Amniotic epithelial cell (primary cell): ENCODE measurements around the gene RRBP1.

Source experiments
- DNase-seq: peaks from one replicate; pipeline ENCODE4 v3.0.0-alpha.2; 2010; ENCODE audit warnings: low read depth

The RRBP1 gene

DNA sequence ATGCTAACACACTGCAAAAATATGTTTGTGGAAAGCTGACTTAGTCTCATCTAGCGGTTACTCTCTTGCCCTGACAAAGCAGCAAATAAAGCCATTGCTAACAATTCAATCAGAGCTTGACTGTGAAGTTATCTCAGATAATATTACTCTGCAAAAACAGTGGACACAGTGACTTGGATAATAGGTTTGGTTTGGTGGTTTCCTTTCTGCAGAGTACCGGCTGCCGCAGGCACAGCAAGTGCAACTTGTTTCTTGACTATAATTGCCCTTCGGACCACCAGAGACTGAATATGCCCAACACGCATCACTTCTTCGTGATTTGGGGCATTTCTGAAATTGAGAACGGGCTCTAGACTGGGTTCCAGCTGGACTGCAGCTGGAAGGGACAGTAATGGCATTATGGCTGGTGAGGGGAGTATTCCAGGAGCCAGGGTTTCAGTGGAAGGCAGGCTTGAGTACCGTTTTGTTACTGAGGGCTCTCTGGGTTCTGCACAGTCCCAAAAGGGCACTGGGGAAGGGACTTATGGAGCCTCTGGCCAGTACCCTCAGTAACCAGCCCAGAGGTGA, 72.1 kb downstream of the RRBP1 start:
- no peak for DNase-seq

DNA sequence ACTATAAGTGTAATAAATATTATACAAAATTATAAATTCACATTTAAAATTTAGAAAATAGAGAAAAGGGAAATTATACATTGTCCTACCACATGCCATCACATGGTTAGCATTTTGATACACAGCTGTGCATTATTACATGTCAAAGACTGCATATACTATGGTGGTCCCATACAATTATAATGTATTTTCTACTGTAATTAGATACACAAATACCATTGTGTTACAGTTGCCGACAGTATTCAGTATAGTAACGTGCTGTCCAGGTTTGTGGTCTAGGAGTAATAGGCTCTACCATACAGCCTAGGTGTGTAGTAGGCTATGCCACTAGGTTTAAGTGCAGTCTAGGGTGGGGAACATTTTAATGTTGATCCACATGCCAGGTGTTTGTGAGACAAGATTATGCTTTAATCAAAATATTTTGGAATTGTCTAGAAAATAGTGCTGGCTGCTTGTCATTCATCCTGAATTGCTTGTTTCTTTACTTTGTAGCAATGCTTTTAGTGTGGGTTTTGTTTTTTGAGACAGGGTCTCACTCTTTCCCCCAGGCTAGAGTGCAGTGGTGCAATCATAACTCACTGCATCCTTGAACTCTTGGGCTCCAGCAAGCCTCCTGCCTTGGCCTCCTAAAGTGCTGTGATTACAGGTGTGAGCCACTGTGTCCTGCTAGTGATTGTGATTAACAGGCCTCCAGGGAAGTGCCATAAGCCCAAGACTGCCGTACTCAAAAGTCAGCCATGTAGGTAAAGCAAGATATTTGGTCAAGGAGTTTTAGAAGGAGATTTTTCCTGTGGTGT, 73.1 kb downstream of the RRBP1 start:
- DNase-seq, result no peak

- no peak for DNase-seq
These were observed 76.0 kb downstream of the RRBP1 start for GRCh38 chr20:17606001-17606400.

- no peak for DNase-seq
These were observed 76.8 kb downstream of the RRBP1 start for GRCh38 chr20:17605131-17605660.

- DNase-seq, result no peak
These were observed 79.5 kb downstream of the RRBP1 start for GRCh38 chr20:17602493-17602892.

DNA sequence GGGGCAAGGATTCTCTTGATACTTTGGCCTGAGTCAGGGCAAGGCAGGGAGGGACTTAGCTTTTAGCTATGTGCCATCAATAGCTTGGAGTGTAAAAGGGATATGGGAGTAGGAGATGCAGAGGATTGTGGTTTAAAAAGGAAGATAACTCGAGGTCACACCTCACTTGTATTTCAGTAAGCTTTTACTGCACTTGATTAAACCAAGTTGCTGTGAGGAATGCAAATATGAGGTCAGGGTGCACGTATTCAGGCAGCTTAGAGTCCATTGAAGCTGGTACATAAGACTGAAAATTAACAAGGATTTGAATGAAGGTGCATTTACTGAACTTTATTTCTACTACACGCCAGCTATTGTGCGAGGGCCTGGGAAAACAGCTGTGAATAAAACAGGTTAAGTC, 80.1 kb downstream of the RRBP1 start:
- DNase-seq, result peak; percentile 38

GRCh38 chr20:17598013-17598550, 84.0 kb downstream of the RRBP1 start:
- DNase-seq, result no peak

GRCh38 chr20:17595856-17596255, 86.2 kb downstream of the RRBP1 start:
- DNase-seq, result no peak

DNA sequence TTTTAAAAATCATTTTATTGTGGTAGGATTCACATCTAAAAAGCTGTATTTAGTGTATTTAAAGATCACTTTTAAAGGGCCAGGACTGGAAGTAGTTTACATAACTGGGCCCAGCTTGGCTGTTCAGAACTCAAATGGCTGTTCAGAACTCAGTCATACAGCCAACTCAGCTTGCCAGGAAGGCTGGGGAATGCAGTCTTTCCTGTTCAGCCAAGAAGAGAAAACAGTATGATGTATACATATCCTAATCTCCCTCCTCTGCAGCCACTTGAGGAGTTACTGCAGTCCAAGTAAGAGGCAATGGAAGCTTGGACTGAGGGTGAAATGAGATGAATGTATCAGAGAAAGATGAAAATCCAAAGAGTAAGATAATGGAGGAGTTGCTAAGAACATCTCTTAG, 87.6 kb downstream of the RRBP1 start:
- peak; percentile 66 for DNase-seq

- no peak for DNase-seq
These were observed 88.1 kb downstream of the RRBP1 start for GRCh38 chr20:17593902-17594301.

DNA sequence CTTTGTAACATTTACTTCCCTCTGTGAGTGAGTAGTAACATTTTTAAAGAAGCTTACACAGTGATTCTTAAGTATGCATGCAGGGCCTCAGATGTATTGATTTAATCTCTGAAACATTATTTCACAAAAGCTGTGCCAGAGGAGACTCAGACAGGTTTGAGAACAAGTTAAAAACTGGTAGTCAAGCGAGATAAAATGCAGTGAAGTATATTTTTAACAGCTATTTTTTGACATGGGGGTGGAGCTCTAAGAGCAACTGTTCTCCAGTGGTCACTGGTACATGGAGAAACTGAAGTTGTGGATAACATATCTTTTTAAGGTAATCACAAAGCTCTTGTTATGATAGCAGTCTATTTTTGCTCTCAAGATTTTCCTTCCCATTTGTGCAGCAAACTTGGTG, 91.8 kb downstream of the RRBP1 start:
- peak; percentile 33 for DNase-seq

DNA sequence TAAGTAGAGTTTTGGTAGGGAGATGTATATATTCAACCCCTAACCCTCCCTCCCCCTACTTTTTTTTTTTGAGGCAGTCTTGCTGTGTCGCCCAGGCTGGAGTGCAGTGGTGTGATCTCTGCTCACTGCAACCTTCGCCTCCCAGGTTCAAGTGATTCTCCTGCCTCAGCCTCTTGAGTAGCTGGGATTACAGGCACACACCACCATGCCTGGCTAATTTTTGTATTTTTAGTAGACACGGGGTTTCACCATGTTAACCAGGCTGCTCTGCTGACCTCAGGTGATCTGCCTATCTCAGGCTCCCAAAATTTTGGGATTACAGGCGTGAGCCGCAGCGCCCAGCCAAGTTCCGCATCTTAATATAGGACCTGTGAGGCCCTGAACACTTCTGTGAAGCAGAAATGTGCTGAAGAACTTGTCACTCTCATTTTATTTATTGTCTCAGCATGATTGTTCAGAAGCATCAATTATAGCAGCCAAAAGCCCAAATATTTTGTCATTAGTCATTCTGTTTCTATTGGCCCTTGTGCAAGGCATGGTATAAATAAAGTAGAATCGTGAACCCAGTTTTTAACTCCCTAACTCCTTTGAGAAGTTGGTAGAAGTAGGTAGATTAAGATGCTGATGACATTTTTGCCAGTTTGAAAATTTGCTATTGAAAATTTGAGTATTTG, 92.7 kb downstream of the RRBP1 start:
- DNase-seq, result no peak

- DNase-seq, result no peak
These were observed 94.2 kb downstream of the RRBP1 start for GRCh38 chr20:17587824-17588223.

DNA sequence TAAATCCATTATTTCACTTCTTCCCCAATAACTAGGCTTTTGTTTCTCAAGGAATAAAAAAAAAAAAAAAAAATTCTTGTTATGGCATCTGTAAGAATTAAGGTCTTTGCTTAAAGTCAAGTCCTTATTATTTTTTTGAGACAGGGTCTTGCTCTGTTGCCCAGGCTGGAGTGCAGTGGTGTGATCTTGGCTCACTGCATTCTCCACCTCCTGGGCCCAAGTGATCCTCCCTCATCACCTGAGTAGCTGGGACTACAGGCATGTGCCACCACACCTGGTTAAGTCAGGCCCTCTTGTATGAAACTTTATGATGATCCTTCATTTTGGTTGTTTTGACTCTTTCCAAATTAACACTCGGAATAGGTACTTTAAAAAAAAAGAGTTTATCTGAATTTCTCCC, 94.9 kb downstream of the RRBP1 start:
- no peak for DNase-seq

DNA sequence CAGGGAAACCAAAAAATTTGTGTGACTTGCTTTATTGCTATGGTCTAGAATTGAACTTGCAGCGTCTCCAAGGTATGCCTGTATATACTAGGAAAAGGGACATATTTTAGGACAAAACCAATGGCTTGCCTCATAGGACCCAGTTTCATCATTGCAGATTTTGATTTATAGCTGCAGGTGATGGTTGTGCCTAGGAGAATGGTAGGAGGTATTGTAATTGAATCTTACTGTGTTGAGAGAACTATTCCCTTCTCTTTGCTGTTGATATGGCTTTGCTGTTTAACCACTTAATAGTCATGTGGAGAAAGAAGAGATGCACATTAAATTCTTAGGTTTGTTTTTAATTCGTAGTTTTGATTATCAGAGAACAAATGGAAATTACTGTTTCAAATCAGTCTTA, 95.8 kb downstream of the RRBP1 start:
- DNase-seq, result no peak

DNA sequence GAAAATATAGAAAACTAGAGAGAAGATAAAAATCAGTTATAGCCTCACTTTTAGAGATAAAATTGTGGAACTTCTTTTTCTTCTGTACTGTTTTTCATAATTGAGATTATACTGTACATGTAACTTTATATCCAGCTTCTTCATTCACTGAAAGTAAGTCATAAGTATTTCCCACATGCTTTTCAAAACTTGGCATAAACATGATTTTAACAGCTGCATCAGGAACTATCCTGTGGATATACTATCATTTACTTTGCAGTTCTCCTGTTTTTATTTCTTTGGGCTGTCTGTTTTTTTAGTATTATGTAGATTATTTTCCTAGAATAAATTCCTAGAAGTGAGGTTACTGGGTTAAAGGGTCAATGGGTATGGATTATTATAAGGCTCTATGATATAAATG, 97.4 kb downstream of the RRBP1 start:
- DNase-seq, result no peak

GRCh38 chr20:17583126-17583525, 98.9 kb downstream of the RRBP1 start:
- DNase-seq, result no peak

GRCh38 chr20:17580895-17581294, 101.1 kb downstream of the RRBP1 start:
- no peak for DNase-seq

- DNase-seq, result no peak
These were observed 102.5 kb downstream of the RRBP1 start for GRCh38 chr20:17579369-17580039.

- DNase-seq, result no peak
These were observed 105.8 kb downstream of the RRBP1 start for GRCh38 chr20:17576215-17576614.

- DNase-seq, result no peak
These were observed 108.6 kb downstream of the RRBP1 start for GRCh38 chr20:17573463-17573862.

DNA sequence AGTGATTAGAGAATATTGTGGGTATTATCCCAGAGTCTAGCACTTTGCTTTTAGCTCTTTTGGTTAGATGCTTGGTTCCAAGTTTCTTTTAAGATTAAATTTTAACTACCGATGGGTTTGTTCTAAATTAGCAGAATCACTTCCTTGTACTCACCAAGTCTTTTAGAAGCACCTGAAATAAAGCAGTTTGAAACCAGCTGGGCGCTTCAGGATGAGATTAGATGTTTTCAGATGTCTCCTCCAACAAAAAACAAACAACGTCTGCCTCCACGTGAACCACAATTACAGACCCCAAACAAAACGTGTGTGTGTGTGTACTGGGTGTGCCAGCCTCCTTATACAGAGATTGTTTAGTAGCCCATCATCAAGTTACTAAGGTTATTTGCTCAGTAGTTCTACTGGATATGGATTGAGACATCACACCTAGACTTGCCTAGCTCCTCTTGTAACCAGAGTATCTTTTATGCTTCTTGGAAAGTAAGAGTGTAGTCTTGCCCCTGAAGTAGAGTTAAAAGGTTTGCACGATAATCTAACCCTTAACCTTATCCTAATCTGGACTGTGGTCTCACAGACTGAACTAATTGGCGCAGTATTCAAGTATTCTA, 109.9 kb downstream of the RRBP1 start:
- DNase-seq, result no peak
